H9 (cell line): Measurements from ENCODE around the gene POU2F2. TPM values are rescaled to one million over a fixed set of nuclear protein-coding genes. Genes with fewer than 3 reads are reported as not detected.

Experiments used
- DNase-seq: peaks from one replicate; pipeline ENCODE4 v3.0.0-alpha.2; 2017
- H2AFZ ChIP-seq: one replicate; pipeline ENCODE4 v1.6.1; 2013; ENCODE audit warnings: mild to moderate bottlenecking, low read length, control low read depth, moderate library complexity
- H2AK5ac ChIP-seq: 2 replicates; pipeline ENCODE4 v1.6.1; 2013; ENCODE audit warnings: low read length, control low read depth, mixed read lengths; ENCODE audit not compliant: insufficient read length
- H2BK120ac ChIP-seq: one replicate; pipeline ENCODE4 v1.6.1; 2013; ENCODE audit warnings: low read depth, mild to moderate bottlenecking, low read length, control low read depth, inconsistent platforms; ENCODE audit not compliant: poor library complexity, severe bottlenecking
- H2BK12ac ChIP-seq: 2 replicates; pipeline ENCODE4 v1.6.1; 2013; ENCODE audit warnings: low read length, control low read depth, mixed read lengths, low read depth; ENCODE audit not compliant: insufficient read length
- H2BK15ac ChIP-seq: 2 replicates; pipeline ENCODE4 v1.6.1; 2013; ENCODE audit warnings: low read depth, low read length, control low read depth
- H2BK20ac ChIP-seq: one replicate; pipeline ENCODE4 v1.6.1; 2013; ENCODE audit warnings: low read depth, mild to moderate bottlenecking, low read length, control low read depth, inconsistent platforms; ENCODE audit not compliant: poor library complexity, severe bottlenecking
- H2BK5ac ChIP-seq: 2 replicates; pipeline ENCODE4 v1.6.1; 2013; ENCODE audit warnings: low read length, control low read depth, mixed read lengths; ENCODE audit not compliant: insufficient read length
- H3K14ac ChIP-seq: 2 replicates; pipeline ENCODE4 v1.6.1; 2013; ENCODE audit warnings: low read length, control low read depth; ENCODE audit not compliant: insufficient read depth
- H3K18ac ChIP-seq: 2 replicates; pipeline ENCODE4 v1.6.1; 2013; ENCODE audit warnings: low read depth, mild to moderate bottlenecking, mixed read lengths, low read length, control low read depth; ENCODE audit not compliant: insufficient read length
- H3K23ac ChIP-seq: 2 replicates; pipeline ENCODE4 v1.6.1; 2013; ENCODE audit warnings: low read length, control low read depth, mixed read lengths, low read depth; ENCODE audit not compliant: insufficient read length
- H3K23me2 ChIP-seq: 2 replicates; pipeline ENCODE4 v1.6.1; 2013; ENCODE audit warnings: low read depth, mild to moderate bottlenecking, mixed read lengths, low read length, control low read depth; ENCODE audit not compliant: insufficient read length, poor library complexity, severe bottlenecking
- H3K27ac ChIP-seq: 2 replicates; pipeline ENCODE4 v1.5.1; 2013; ENCODE audit warnings: low read length, control low read depth, mixed read lengths, low read depth; ENCODE audit not compliant: insufficient read length
- H3K27me3 ChIP-seq: 2 replicates; pipeline ENCODE4 v1.6.1; 2013; ENCODE audit warnings: low read length, control low read depth, inconsistent platforms; ENCODE audit not compliant: insufficient read depth
- H3K4ac ChIP-seq: 2 replicates; pipeline ENCODE4 v1.6.1; 2013; ENCODE audit warnings: low read depth, mild to moderate bottlenecking, control low read depth, inconsistent platforms, low read length, moderate library complexity
- H3K4me1 ChIP-seq: 2 replicates; pipeline ENCODE4 v1.6.1; 2013; ENCODE audit warnings: low read length, control low read depth, inconsistent platforms; ENCODE audit not compliant: insufficient read depth
- H3K4me2 ChIP-seq: 2 replicates; pipeline ENCODE4 v1.6.1; 2013; ENCODE audit warnings: low read length, control low read depth, mixed read lengths; ENCODE audit not compliant: insufficient read length, insufficient read depth
- H3K56ac ChIP-seq: 2 replicates; pipeline ENCODE4 v1.6.1; 2013; ENCODE audit warnings: low read depth, mild to moderate bottlenecking, mixed read lengths, low read length, control low read depth; ENCODE audit not compliant: insufficient read length
- H3K79me1 ChIP-seq: 2 replicates; pipeline ENCODE4 v1.6.1; 2013; ENCODE audit warnings: low read depth, mild to moderate bottlenecking, moderate library complexity, low read length, control low read depth, inconsistent platforms; ENCODE audit not compliant: insufficient read depth, poor library complexity, severe bottlenecking
- H3K79me2 ChIP-seq: 2 replicates; pipeline ENCODE4 v1.6.1; 2013; ENCODE audit warnings: low read length, control low read depth, inconsistent platforms; ENCODE audit not compliant: insufficient read depth
- H3K9ac ChIP-seq: 2 replicates; pipeline ENCODE4 v1.6.1; 2013; ENCODE audit warnings: low read length, control low read depth, mixed read lengths; ENCODE audit not compliant: insufficient read length; ENCODE audit errors: extremely low read depth
- H3K9me3 ChIP-seq: one replicate; pipeline ENCODE4 v1.6.1; 2013; ENCODE audit warnings: low read depth, low read length, inconsistent platforms; ENCODE audit not compliant: control insufficient read depth
- H3T11ph ChIP-seq: one replicate; pipeline ENCODE4 v1.6.1; 2013; ENCODE audit warnings: mild to moderate bottlenecking, low read length, control low read depth, inconsistent platforms
- H4K20me1 ChIP-seq: one replicate; pipeline ENCODE4 v1.6.1; 2013; ENCODE audit not compliant: control insufficient read depth, insufficient read length, insufficient read depth
- H4K5ac ChIP-seq: 2 replicates; pipeline ENCODE4 v1.6.1; 2013; ENCODE audit warnings: low read depth, mild to moderate bottlenecking, mixed read lengths, low read length, control low read depth; ENCODE audit not compliant: insufficient read length
- H4K8ac ChIP-seq: replicated peaks from 2 replicates; pipeline ENCODE4 v1.6.1; 2013; ENCODE audit warnings: low read length, control low read depth, mixed read lengths, low read depth; ENCODE audit not compliant: insufficient read length
- H4K91ac ChIP-seq: 2 replicates; pipeline ENCODE4 v1.6.1; 2013; ENCODE audit warnings: low read depth, mild to moderate bottlenecking, moderate library complexity, mixed read lengths, low read length, control low read depth; ENCODE audit not compliant: insufficient read length
- H3K27ac Mint-ChIP-seq, 3 experiments: 2 replicates in 2 of 3; 3 replicates in 1 of 3; pipeline ENCODE4 v1.8.0; 2020 to 2021; ENCODE audit warnings: mixed read lengths in 3 of 3, mild to moderate bottlenecking in 1 of 3, moderate library complexity in 1 of 3
- H3K27me3 Mint-ChIP-seq: 2 replicates; pipeline ENCODE4 v1.8.0; 2021; ENCODE audit warnings: low read depth, mild to moderate bottlenecking, moderate library complexity, mixed read lengths
- H3K36me3 Mint-ChIP-seq, 3 experiments: 2 replicates in 2 of 3; 3 replicates in 1 of 3; pipeline ENCODE4 v1.8.0; 2020 to 2021; ENCODE audit warnings: low read depth in 3 of 3, mixed read lengths in 3 of 3; ENCODE audit not compliant: insufficient read depth in 1 of 3
- H3K4me1 Mint-ChIP-seq, 2 experiments: 2 replicates each; pipeline ENCODE4 v1.8.0; 2020; ENCODE audit warnings: mixed read lengths in 2 of 2
- H3K4me3 Mint-ChIP-seq, 2 experiments: 2 replicates in 1 of 2; 3 replicates in 1 of 2; pipeline ENCODE4 v1.8.0; 2020 to 2021; ENCODE audit warnings: mild to moderate bottlenecking in 2 of 2, mixed read lengths in 2 of 2, moderate library complexity in 1 of 2
- H3K9me3 Mint-ChIP-seq, 2 experiments: 2 replicates in 1 of 2; 3 replicates in 1 of 2; pipeline ENCODE4 v1.8.0; 2020; ENCODE audit warnings: mild to moderate bottlenecking in 2 of 2, mixed read lengths in 2 of 2, moderate library complexity in 1 of 2
- CTCF ChIP-seq: fragments of 200-600 bp; sonication (generic); conservative IDR thresholded peaks from 3 replicates; pipeline ENCODE4 v1.8.0; 2021; ENCODE audit warnings: antibody characterized with exemption, mild to moderate bottlenecking
- WGBS: extraction: QIAGEN DNeasy Blood & Tissue Kit; methylation state at CpG from one replicate; pipeline ENCODE4 v1.1.7; 2013; ENCODE audit warnings: missing lambda C conversion rate, low lambda C conversion rate, mixed read lengths; ENCODE audit not compliant: insufficient read length; ENCODE audit errors: extremely low coverage; 5-methylcytosine and 5-hydroxymethylcytosine counted together
- total RNA-seq: library from RNA; stranded (reverse); gene quantifications from 2 replicates; pipeline ENCODE4 v1.2.1, GENCODE V29; 2021

The POU2F2 gene
- total RNA-seq, 1 experiment from 2014 or later = 2.9 TPM

GRCh38 chr19:42173695-42174094 lies 41.4 kb upstream of the POU2F2 start:
- no peak for TF ChIP-seq CTCF

More at GRCh38 chr19:42173695-42174094, 41.4 kb upstream of the POU2F2 start:
- H3K36me3 Mint-ChIP-seq = no peaks in the 10 kb centered on the region
- peaks cover 8 to 20% of the 10 kb centered on the region in 2 experiments for H3K4me1 Mint-ChIP-seq
- H3K27me3 Mint-ChIP-seq = peaks cover 68% of the 10 kb centered on the region
- peaks cover 14% of the 10 kb centered on the region for H3K23me2 ChIP-seq
- no peak overlapping the region for H2BK20ac ChIP-seq
- no peak overlapping the region for H3K4ac ChIP-seq
- H3K27ac Mint-ChIP-seq = no peak overlapping the region
- no peak overlapping the region for H2BK15ac ChIP-seq
- no peak overlapping the region for H2AK5ac ChIP-seq
- no peak overlapping the region for H3T11ph ChIP-seq
- H3K4me1 ChIP-seq = no peaks in the 10 kb centered on the region
- no peaks in the 10 kb centered on the region for H3K79me2 ChIP-seq
- no peak overlapping the region; the same call in 1 of the 2 replicates for H3K14ac ChIP-seq
- H3K4me3 Mint-ChIP-seq = no peak overlapping the region; a peak in 1 of 5 replicates
- H3K27me3 ChIP-seq = peaks cover 33% of the 10 kb centered on the region
- no peaks in the 10 kb centered on the region for H4K20me1 ChIP-seq
- no peak overlapping the region for H4K8ac ChIP-seq
- DNase-seq = no peak
- H3K9ac ChIP-seq = no peak overlapping the region
- no CpG with 5 or more reads among the region's 5 CpGs for WGBS
- H2BK5ac ChIP-seq = no peak overlapping the region
- H4K5ac ChIP-seq = no peak overlapping the region
- H3K27ac ChIP-seq = no peak overlapping the region
- H3K9me3 ChIP-seq = no peaks in the 10 kb centered on the region
- H2AFZ ChIP-seq = no peak overlapping the region
- H3K4me2 ChIP-seq = no peak overlapping the region
- H3K9me3 Mint-ChIP-seq = no peaks in the 10 kb centered on the region
- H3K79me1 ChIP-seq = no peaks in the 10 kb centered on the region
- no peak overlapping the region for H3K23ac ChIP-seq
- H3K56ac ChIP-seq = no peak overlapping the region
- H4K91ac ChIP-seq = no peak overlapping the region
- no peak overlapping the region for H2BK12ac ChIP-seq
- no peak overlapping the region for H2BK120ac ChIP-seq
- no peak overlapping the region for H3K18ac ChIP-seq
